ENCODE results near the gene TNFRSF19. TPM values are rescaled to one million over a fixed set of nuclear protein-coding genes. Genes with fewer than 3 reads are reported as not detected.

Gene TNFRSF19
- total and polyA plus RNA-seq, 8 donors: 1.5 to 14.1 (median 3.0) TPM

GRCh38 chr13:23699271-23699670 is 129.1 kb downstream of the TNFRSF19 start:
- intact Hi-C loops (cut with DNase I): no loop called here
- no peaks in the 10 kb centered on the region for H3K9me3 ChIP-seq
- FAIRE-seq (no peak), ATAC-seq (no peak), DNase-seq (no peak)
- no peak for TF ChIP-seq CTCF (IDR thresholded peaks at IDR 0.05)
- H3K4me3 ChIP-seq: no peak overlapping the region
- no peaks in the 10 kb centered on the region for H3K4me1 ChIP-seq
- no peaks in the 10 kb centered on the region for H3K27me3 ChIP-seq
- H3K36me3 ChIP-seq: no peaks in the 10 kb centered on the region
- H3K27ac ChIP-seq: no peak overlapping the region
- WGBS, 2 donors: 76 to 86% methylated on average over 2 of the region's 2 CpGs

- no peaks in the 10 kb centered on the region for H3K4me1 ChIP-seq
- no peaks in the 10 kb centered on the region for H3K9me3 ChIP-seq
- no peak for DNase-seq
- intact Hi-C loops (cut with DNase I): no loop called here
- H3K27me3 ChIP-seq: no peaks in the 10 kb centered on the region
- H3K36me3 ChIP-seq: no peaks in the 10 kb centered on the region
- TF ChIP-seq CTCF (IDR thresholded peaks at IDR 0.05): no peak
- WGBS, 2 donors: 78 to 94% methylated on average over 5 of the region's 5 CpGs
- no peak overlapping the region for H3K4me3 ChIP-seq
- no peak for FAIRE-seq
- ATAC-seq: no peak
- no peak overlapping the region for H3K27ac ChIP-seq
Observed at GRCh38 chr13:23701186-23701585, 131.0 kb downstream of the TNFRSF19 start.

GRCh38 chr13:23701636-23702035 is 131.4 kb downstream of the TNFRSF19 start:
- TF ChIP-seq CTCF (IDR thresholded peaks at IDR 0.05): no peak
- DNase-seq: peak in 3 of 6 donors; percentile 33 to 63 (median 34)
- no peaks in the 10 kb centered on the region for H3K9me3 ChIP-seq
- no peaks in the 10 kb centered on the region for H3K27me3 ChIP-seq
- no peak overlapping the region for H3K4me3 ChIP-seq
- no peaks in the 10 kb centered on the region for H3K36me3 ChIP-seq
- intact Hi-C loops (cut with DNase I): no loop called here
- FAIRE-seq: no peak
- ATAC-seq: peak; percentile 21 to 81 (median 78)
- no peak overlapping the region for H3K27ac ChIP-seq
- 84 to 89% methylated on average over 12 of the region's 12 CpGs for WGBS, 2 donors
- no peaks in the 10 kb centered on the region for H3K4me1 ChIP-seq

GRCh38 chr13:23703246-23703860 is 133.1 kb downstream of the TNFRSF19 start:
- Histone ChIP-seq H3K27me3 (no peaks in the 10 kb centered on the region), H3K9me3 (no peaks in the 10 kb centered on the region), H3K4me1 (no peaks in the 10 kb centered on the region), H3K27ac (no peak overlapping the region), H3K4me3 (no peak overlapping the region), H3K36me3 (no peaks in the 10 kb centered on the region)
- no peak for FAIRE-seq
- peak in 3 of 4 donors; percentile 18 to 47 (median 34) for ATAC-seq
- TF ChIP-seq CTCF (IDR thresholded peaks at IDR 0.05): no peak
- WGBS, 2 donors: 67 to 75% methylated on average over 11 of the region's 11 CpGs
- DNase-seq: no peak
- intact Hi-C loops (cut with DNase I): no loop called here

- FAIRE-seq (no peak), ATAC-seq (no peak), DNase-seq (no peak)
- no peak for TF ChIP-seq CTCF (IDR thresholded peaks at IDR 0.05)
- 81% methylated on average over 2 of the region's 2 CpGs for WGBS, 2 donors
- H3K36me3 ChIP-seq: no peaks in the 10 kb centered on the region
- no peaks in the 10 kb centered on the region for H3K27me3 ChIP-seq
- intact Hi-C loops (cut with DNase I): no loop called here
- H3K27ac ChIP-seq: no peak overlapping the region
- no peaks in the 10 kb centered on the region for H3K9me3 ChIP-seq
- no peak overlapping the region for H3K4me3 ChIP-seq
- no peaks in the 10 kb centered on the region for H3K4me1 ChIP-seq
Observed at GRCh38 chr13:23705583-23705982, 135.4 kb downstream of the TNFRSF19 start.
